ENCODE results near the gene SLIT1. TPM values are rescaled to one million over a fixed set of nuclear protein-coding genes. Genes with fewer than 3 reads are reported as not detected.

The SLIT1 gene
- total and polyA plus RNA-seq, 2 experiments from 2014 or later, result not detected

DNA sequence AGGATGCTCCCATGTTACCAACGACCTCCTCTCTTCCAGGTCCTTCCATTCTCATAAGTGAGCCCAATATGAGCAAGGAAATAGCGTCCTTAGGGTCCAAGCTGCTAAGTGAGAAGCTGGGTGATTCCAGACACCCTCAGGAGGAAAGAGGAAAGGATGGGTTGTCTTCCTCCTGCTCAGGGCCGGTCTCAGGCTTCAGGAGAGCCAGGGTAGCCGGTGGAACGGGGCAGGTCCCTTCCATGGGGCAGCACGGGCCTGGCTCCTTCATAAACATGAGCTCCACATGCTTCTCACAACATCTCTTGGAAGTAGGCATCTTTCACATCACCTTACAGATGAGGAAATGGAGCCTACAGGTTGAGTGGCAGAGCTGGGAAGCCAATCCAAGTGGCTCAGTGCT lies 12.7 kb downstream of the SLIT1 start:
- no peak overlapping the region for H3K4me3 ChIP-seq
- no peaks in the 10 kb centered on the region for H3K9me3 ChIP-seq (ENCODE audit: low read depth)
- H4K20me1 ChIP-seq (ENCODE audit: insufficient read depth), result no peaks in the 10 kb centered on the region
- no peak overlapping the region for H2AFZ ChIP-seq
- no peak for TF ChIP-seq EZH2phosphoT487 (IDR thresholded peaks at IDR 0.05; ENCODE audit: insufficient read depth, low read depth)
- H3K9me2 ChIP-seq (ENCODE audit: insufficient read depth), result no peaks in the 10 kb centered on the region
- in situ Hi-C loops (cut with MboI), result no loop called here
- no peaks in the 10 kb centered on the region for H3K4me1 ChIP-seq (ENCODE audit: insufficient read depth)
- no peak for DNase-seq
- H3K4me2 ChIP-seq (ENCODE audit: unreplicated experiment), result no peak overlapping the region
- H3K79me2 ChIP-seq (ENCODE audit: insufficient read depth), result no peaks in the 10 kb centered on the region
- no peaks in the 10 kb centered on the region for H3F3A ChIP-seq (ENCODE audit: insufficient read depth)
- H3K9ac ChIP-seq, result no peak overlapping the region
- no peaks in the 10 kb centered on the region for H3K36me3 ChIP-seq (ENCODE audit: low read depth)
- H3K27ac ChIP-seq, result no peak overlapping the region
- peaks cover 10% of the 10 kb centered on the region for H3K27me3 ChIP-seq (replicated peaks; ENCODE audit: insufficient read depth)
- WGBS, 2 experiments (ENCODE audit: low coverage in 1 of 2, low lambda C conversion rate in 2 of 2, missing lambda C conversion rate in 2 of 2), result 42 to 48% methylated on average over 5 to 6 of the region's 6 CpGs

DNA sequence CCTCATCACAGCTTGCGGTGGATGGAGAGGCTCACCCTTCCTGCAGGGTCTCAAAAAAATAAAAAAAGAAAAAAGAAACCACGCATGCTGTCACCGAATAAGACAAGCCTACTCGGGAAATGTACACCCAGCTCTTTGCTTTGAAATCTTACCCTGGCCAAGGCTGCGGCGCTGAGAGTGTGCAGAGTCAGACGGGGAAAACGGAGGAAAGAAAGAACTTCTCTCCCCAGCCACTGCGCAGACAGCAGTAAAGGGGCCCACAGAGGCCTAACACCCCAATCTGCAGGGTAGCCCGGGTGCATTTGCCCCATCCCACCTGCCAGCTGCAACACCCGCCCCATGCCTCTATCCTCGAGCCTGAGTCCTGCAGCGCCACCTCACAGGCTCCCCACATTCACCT lies 14.8 kb downstream of the SLIT1 start:
- Histone ChIP-seq H3K36me3 (ENCODE audit: low read depth) (no peaks in the 10 kb centered on the region), H3K4me2 (ENCODE audit: unreplicated experiment) (no peak overlapping the region), H3K27me3 (replicated peaks; ENCODE audit: insufficient read depth) (no peaks in the 10 kb centered on the region; the same call in none of the 2 replicates), H3K4me3 (no peak overlapping the region), H2AFZ (no peak overlapping the region), H3F3A (ENCODE audit: insufficient read depth) (no peaks in the 10 kb centered on the region), H3K27ac (no peak overlapping the region), H3K79me2 (ENCODE audit: insufficient read depth) (no peaks in the 10 kb centered on the region), H3K9me2 (ENCODE audit: insufficient read depth) (no peaks in the 10 kb centered on the region), H3K9ac (no peak overlapping the region), H3K9me3 (ENCODE audit: low read depth) (no peaks in the 10 kb centered on the region), H3K4me1 (ENCODE audit: insufficient read depth) (no peaks in the 10 kb centered on the region), H4K20me1 (ENCODE audit: insufficient read depth) (no peaks in the 10 kb centered on the region)
- WGBS, 2 experiments (ENCODE audit: low coverage in 1 of 2, low lambda C conversion rate in 2 of 2, missing lambda C conversion rate in 2 of 2), result 55 to 57% methylated on average over 13 of the region's 13 CpGs
- no peak for DNase-seq
- in situ Hi-C loops (cut with MboI), result no loop called here
- TF ChIP-seq EZH2phosphoT487 (IDR thresholded peaks at IDR 0.05; ENCODE audit: insufficient read depth, low read depth), result no peak
- TF ChIP-seq EZH2 (IDR thresholded peaks at IDR 0.05; ENCODE audit: insufficient read depth, poor library complexity, severe bottlenecking), result no peak

DNA sequence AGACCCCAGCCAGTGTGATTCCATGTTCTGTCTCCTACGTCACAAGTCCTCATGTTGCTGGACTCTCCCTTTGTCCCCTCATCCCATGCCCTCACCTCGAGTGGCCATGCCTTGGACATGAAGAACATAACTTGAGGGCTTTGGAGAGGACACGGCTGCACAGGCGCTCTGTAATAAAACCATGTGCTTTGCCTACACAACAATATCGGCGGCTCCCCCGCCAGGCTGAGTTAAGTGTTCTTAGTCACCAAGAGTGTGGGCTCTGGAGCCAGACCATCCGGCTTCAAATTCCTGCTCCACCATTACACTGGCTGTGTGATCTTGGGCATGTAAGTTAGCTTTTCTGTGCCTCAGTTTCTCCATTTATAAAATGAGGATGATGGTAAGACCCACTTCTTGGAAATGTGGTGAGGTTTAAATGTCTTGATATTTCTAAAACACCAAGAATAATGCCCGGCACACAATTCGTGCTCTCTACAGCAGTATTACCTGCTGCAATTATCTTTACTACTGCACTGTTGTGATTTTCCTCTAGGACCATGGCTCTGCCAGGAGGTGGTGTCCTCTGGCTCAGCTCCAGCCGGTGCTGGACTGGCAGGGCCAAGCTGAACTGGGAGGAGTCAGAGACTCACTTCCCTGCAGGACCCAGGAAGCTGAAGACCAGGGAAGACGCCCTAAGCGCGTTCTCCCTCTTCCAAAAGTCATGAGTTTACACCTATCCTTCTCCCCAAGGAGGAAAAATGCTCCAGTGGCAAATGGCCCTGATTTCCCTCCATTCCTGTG lies 15.7 kb downstream of the SLIT1 start:
- no peak for TF ChIP-seq EZH2phosphoT487 (IDR thresholded peaks at IDR 0.05; ENCODE audit: insufficient read depth, low read depth)
- TF ChIP-seq EZH2 (IDR thresholded peaks at IDR 0.05; ENCODE audit: insufficient read depth, poor library complexity, severe bottlenecking), result no peak
- WGBS, 2 experiments (ENCODE audit: low coverage in 1 of 2, low lambda C conversion rate in 2 of 2, missing lambda C conversion rate in 2 of 2), result 58 to 62% methylated on average over 14 of the region's 14 CpGs
- Histone ChIP-seq H2AFZ (no peak overlapping the region), H3K4me3 (no peak overlapping the region), H4K20me1 (ENCODE audit: insufficient read depth) (no peaks in the 10 kb centered on the region), H3K27me3 (replicated peaks; ENCODE audit: insufficient read depth) (no peaks in the 10 kb centered on the region; the same call in none of the 2 replicates), H3K36me3 (ENCODE audit: low read depth) (no peaks in the 10 kb centered on the region), H3F3A (ENCODE audit: insufficient read depth) (no peaks in the 10 kb centered on the region), H3K4me2 (ENCODE audit: unreplicated experiment) (no peak overlapping the region), H3K9ac (no peak overlapping the region), H3K4me1 (ENCODE audit: insufficient read depth) (no peaks in the 10 kb centered on the region), H3K9me2 (ENCODE audit: insufficient read depth) (no peaks in the 10 kb centered on the region), H3K27ac (no peak overlapping the region), H3K9me3 (ENCODE audit: low read depth) (no peaks in the 10 kb centered on the region), H3K79me2 (ENCODE audit: insufficient read depth) (no peaks in the 10 kb centered on the region)
- DNase-seq, result no peak
- in situ Hi-C loops (cut with MboI), result no loop called here

DNA sequence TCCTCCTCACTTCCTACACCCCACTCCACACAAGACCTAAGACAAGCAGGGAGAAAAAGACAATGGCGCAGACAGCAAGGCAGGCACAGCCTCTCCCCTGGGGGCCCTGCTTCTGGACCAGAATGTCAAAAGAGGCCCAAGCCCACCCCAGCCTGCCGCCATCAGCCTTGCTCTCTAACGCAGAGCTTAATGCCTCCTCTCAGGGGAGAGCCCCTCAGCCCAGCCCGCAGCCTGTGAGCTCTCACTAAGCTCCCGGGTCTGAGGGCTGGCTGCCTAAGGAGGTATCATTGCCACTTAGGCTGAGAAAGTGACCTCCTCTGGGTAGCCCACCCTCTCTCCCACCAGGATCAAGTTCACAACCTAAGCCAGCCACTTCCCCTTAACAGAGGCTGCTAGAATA lies 16.7 kb downstream of the SLIT1 start:
- H3K4me2 ChIP-seq (ENCODE audit: unreplicated experiment), result no peak overlapping the region
- H3K27me3 ChIP-seq (replicated peaks; ENCODE audit: insufficient read depth), result no peaks in the 10 kb centered on the region; the same call in none of the 2 replicates
- no peak for DNase-seq
- no peak overlapping the region for H3K4me3 ChIP-seq
- in situ Hi-C loops (cut with MboI), result no loop called here
- no peaks in the 10 kb centered on the region for H4K20me1 ChIP-seq (ENCODE audit: insufficient read depth)
- TF ChIP-seq EZH2 (IDR thresholded peaks at IDR 0.05; ENCODE audit: insufficient read depth, poor library complexity, severe bottlenecking) (no peak), EZH2phosphoT487 (IDR thresholded peaks at IDR 0.05; ENCODE audit: insufficient read depth, low read depth) (no peak)
- H3F3A ChIP-seq (ENCODE audit: insufficient read depth), result no peaks in the 10 kb centered on the region
- WGBS, 2 experiments (ENCODE audit: low coverage in 1 of 2, low lambda C conversion rate in 2 of 2, missing lambda C conversion rate in 2 of 2), result 64 to 70% methylated on average over 4 to 5 of the region's 5 CpGs
- no peak overlapping the region for H2AFZ ChIP-seq
- no peaks in the 10 kb centered on the region for H3K9me2 ChIP-seq (ENCODE audit: insufficient read depth)
- no peaks in the 10 kb centered on the region for H3K36me3 ChIP-seq (ENCODE audit: low read depth)
- no peak overlapping the region for H3K27ac ChIP-seq
- H3K79me2 ChIP-seq (ENCODE audit: insufficient read depth), result no peaks in the 10 kb centered on the region
- no peaks in the 10 kb centered on the region for H3K4me1 ChIP-seq (ENCODE audit: insufficient read depth)
- H3K9me3 ChIP-seq (ENCODE audit: low read depth), result no peaks in the 10 kb centered on the region
- H3K9ac ChIP-seq, result no peak overlapping the region

All from GM23248 (cell line).